ENCODE data around the gene FBXL7.

The FBXL7 gene

GRCh38 chr5:15476977-15477376 lies 23.0 kb upstream of the FBXL7 start:
- Histone ChIP-seq H3K36me3 (ENCODE audit: control insufficient read depth, insufficient read depth, low read length) (no peaks in the 10 kb centered on the region), H3K27me3 (replicated peaks; ENCODE audit: control insufficient read depth, insufficient read depth, low read length) (no peaks in the 10 kb centered on the region), H3K4me3 (replicated peaks; ENCODE audit: low read depth, low read length) (no peak overlapping the region)
- TF ChIP-seq CTCF (IDR thresholded peaks at IDR 0.05; ENCODE audit: insufficient read depth, low read length, poor library complexity, severe bottlenecking) = no peak
- no peak for DNase-seq (ENCODE audit: extremely low read depth, insufficient read length)

GRCh38 chr5:15480436-15480835 lies 19.5 kb upstream of the FBXL7 start:
- DNase-seq (ENCODE audit: extremely low read depth, insufficient read length) = no peak
- H3K27me3 ChIP-seq (replicated peaks; ENCODE audit: control insufficient read depth, insufficient read depth, low read length) = no peaks in the 10 kb centered on the region
- no peak for TF ChIP-seq CTCF (IDR thresholded peaks at IDR 0.05; ENCODE audit: insufficient read depth, low read length, poor library complexity, severe bottlenecking)
- H3K36me3 ChIP-seq (ENCODE audit: control insufficient read depth, insufficient read depth, low read length) = no peaks in the 10 kb centered on the region
- no peak overlapping the region for H3K4me3 ChIP-seq (replicated peaks; ENCODE audit: low read depth, low read length)

- H3K36me3 ChIP-seq (ENCODE audit: control insufficient read depth, insufficient read depth, low read length) = no peaks in the 10 kb centered on the region
- H3K4me3 ChIP-seq (replicated peaks; ENCODE audit: low read depth, low read length) = no peak overlapping the region
- no peak for TF ChIP-seq CTCF (IDR thresholded peaks at IDR 0.05; ENCODE audit: insufficient read depth, low read length, poor library complexity, severe bottlenecking)
- DNase-seq (ENCODE audit: extremely low read depth, insufficient read length) = no peak
- H3K27me3 ChIP-seq (replicated peaks; ENCODE audit: control insufficient read depth, insufficient read depth, low read length) = no peaks in the 10 kb centered on the region
Measured at GRCh38 chr5:15483351-15484097, 16.5 kb upstream of the FBXL7 start.

GRCh38 chr5:15487228-15487627 lies 12.8 kb upstream of the FBXL7 start:
- no peak for TF ChIP-seq CTCF (IDR thresholded peaks at IDR 0.05; ENCODE audit: insufficient read depth, low read length, poor library complexity, severe bottlenecking)
- Histone ChIP-seq H3K4me3 (replicated peaks; ENCODE audit: low read depth, low read length) (no peak overlapping the region), H3K27me3 (replicated peaks; ENCODE audit: control insufficient read depth, insufficient read depth, low read length) (no peaks in the 10 kb centered on the region), H3K36me3 (ENCODE audit: control insufficient read depth, insufficient read depth, low read length) (no peaks in the 10 kb centered on the region)
- DNase-seq (ENCODE audit: extremely low read depth, insufficient read length) = no peak

- no peaks in the 10 kb centered on the region for H3K36me3 ChIP-seq (ENCODE audit: control insufficient read depth, insufficient read depth, low read length)
- TF ChIP-seq CTCF (IDR thresholded peaks at IDR 0.05; ENCODE audit: insufficient read depth, low read length, poor library complexity, severe bottlenecking) = no peak
Measured at GRCh38 chr5:15489571-15490235, 10.3 kb upstream of the FBXL7 start.

More at GRCh38 chr5:15489571-15490235, 10.3 kb upstream of the FBXL7 start:
- Histone ChIP-seq H3K27me3 (replicated peaks; ENCODE audit: control insufficient read depth, insufficient read depth, low read length) (no peaks in the 10 kb centered on the region), H3K4me3 (replicated peaks; ENCODE audit: low read depth, low read length) (no peak overlapping the region)
- no peak for DNase-seq (ENCODE audit: extremely low read depth, insufficient read length)
